GM06990 (cell line): Measurements from ENCODE around the gene PELI3.

Experiments used
- DNase-seq: peaks from one replicate; pipeline ENCODE4 v3.0.0-alpha.2; 2011; ENCODE audit not compliant: insufficient read length; ENCODE audit errors: extremely low read depth
- H3K27me3 ChIP-seq: replicated peaks from 2 replicates; pipeline ENCODE4 v1.6.0; 2011; ENCODE audit warnings: low read length; ENCODE audit not compliant: control insufficient read depth, insufficient read depth
- H3K36me3 ChIP-seq: 2 replicates; pipeline ENCODE4 v1.5.1; 2011; ENCODE audit warnings: low read length; ENCODE audit not compliant: control insufficient read depth, insufficient read depth
- H3K4me3 ChIP-seq: replicated peaks from 2 replicates; pipeline ENCODE4 v1.5.1; 2011; ENCODE audit warnings: low read depth, mild to moderate bottlenecking, control low read depth, low read length
- CTCF ChIP-seq: IDR thresholded peaks from 2 replicates; pipeline ENCODE4 v1.5.1; 2011; ENCODE audit warnings: low read length, control low read depth, mild to moderate bottlenecking, inconsistent platforms; ENCODE audit not compliant: insufficient read depth, poor library complexity, severe bottlenecking

Gene PELI3

GRCh38 chr11:66478729-66479393, 12.2 kb downstream of the PELI3 start:
- peak; percentile 88 for TF ChIP-seq CTCF
- no peaks in the 10 kb centered on the region; the same call in none of the 2 replicates for H3K36me3 ChIP-seq
- DNase-seq = no peak

DNA sequence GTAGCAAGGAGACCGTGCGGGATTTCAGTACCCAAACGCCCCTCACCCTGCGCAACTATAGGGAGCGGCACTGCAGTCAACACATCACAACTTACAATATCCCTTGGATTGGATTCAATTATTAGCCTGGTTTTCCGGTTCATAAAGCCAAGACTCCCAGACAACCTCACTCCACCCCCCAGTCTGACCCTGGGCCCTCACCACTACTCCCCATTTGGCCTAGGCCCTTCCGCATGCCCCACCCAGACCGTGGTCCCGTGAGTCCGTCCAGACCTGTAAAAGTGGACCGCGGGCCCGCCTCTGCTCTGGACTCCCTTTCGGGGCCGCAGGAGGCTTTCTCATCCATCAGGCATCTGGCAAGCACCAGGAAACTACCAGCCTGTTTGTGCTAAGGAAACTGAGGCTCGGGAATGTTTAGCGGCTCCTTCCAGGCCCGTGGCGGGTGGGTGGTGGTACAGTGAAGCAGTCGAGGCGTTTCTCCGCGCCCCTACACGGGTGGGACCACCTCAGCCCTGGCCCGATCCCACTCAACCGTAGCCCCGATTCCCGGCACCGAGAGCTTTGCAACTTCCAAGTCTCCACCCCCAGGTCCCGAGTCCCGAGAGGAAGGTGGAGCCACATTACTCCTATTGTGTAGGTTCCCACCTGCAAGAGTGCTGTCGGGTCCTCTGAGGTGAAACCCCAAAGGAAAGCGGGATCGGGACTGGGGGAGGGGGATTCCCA, 12.8 kb downstream of the PELI3 start:
- no peak for DNase-seq
- Histone ChIP-seq H3K36me3 (no peaks in the 10 kb centered on the region; the same call in none of the 2 replicates), H3K4me3 (peak overlapping the region; percentile 79), H3K27me3 (no peaks in the 10 kb centered on the region)
- TF ChIP-seq CTCF = no peak

More at GRCh38 chr11:66478729-66479393, 12.2 kb downstream of the PELI3 start:
- Histone ChIP-seq H3K27me3 (no peaks in the 10 kb centered on the region), H3K4me3 (peak overlapping the region; percentile 79)

- H3K4me3 ChIP-seq = peak within 1 kb of the TSS; percentile 79
- no peak for TF ChIP-seq CTCF
- peaks cover 5% of the 10 kb centered on the region for H3K36me3 ChIP-seq
- H3K27me3 ChIP-seq = no peaks in the 10 kb centered on the region
- DNase-seq = peak; percentile 99
These were observed 13.6 kb downstream of the PELI3 start, which contains the start of gene DPP3 for GRCh38 chr11:66480117-66480938. Gene DPP3, plus strand, starts transcription at chr11:66480434. Its CDS starts 1,767 bp downstream, at chr11:66482201.

GRCh38 chr11:66484806-66485380, 18.2 kb downstream of the PELI3 start:
- no peak overlapping the region for H3K4me3 ChIP-seq
- peaks cover 24% of the 10 kb centered on the region for H3K36me3 ChIP-seq
- no peak for DNase-seq
- TF ChIP-seq CTCF = no peak
- no peaks in the 10 kb centered on the region for H3K27me3 ChIP-seq

DNA sequence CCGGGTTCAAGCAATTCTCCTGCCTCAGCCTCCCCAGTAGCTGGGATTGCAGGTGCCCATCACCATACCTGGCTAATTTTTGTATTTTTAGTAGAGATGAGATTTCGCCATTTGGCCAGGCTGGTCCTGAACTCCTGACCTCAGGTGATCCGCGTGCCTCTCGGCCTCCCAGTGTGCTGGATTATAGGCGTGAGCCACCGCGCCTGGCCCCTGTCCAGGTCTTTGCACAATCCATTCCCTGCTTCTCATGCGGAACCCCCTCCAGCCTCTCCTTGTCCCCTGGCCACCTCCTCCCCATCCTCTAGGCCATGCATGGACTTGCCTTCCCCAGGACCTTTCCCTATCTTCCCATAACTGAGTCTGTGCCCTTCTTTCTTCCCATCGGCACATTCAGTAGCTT, 22.3 kb downstream of the PELI3 start:
- Histone ChIP-seq H3K36me3 (peaks cover 46% of the 10 kb centered on the region), H3K4me3 (no peak overlapping the region), H3K27me3 (no peaks in the 10 kb centered on the region)
- DNase-seq = no peak
- TF ChIP-seq CTCF = no peak
